WI38 (cell line): ENCODE results near the gene PDE10A.

ENCODE experiments used
- H3K4me3 ChIP-seq: 2 replicates; pipeline ENCODE4 v1.5.1; 2011; ENCODE audit warnings: low read depth, mild to moderate bottlenecking, control low read depth, low read length
- CTCF ChIP-seq: IDR thresholded peaks from 2 replicates; pipeline ENCODE4 v1.5.1; 2012; ENCODE audit warnings: low read depth, mild to moderate bottlenecking, control low read depth, low read length

PDE10A gene

GRCh38 chr6:165404296-165404695 lies 258.7 kb downstream of the PDE10A start:
- no peak overlapping the region for H3K4me3 ChIP-seq
- no peak for TF ChIP-seq CTCF

GRCh38 chr6:165403006-165403595 lies 259.9 kb downstream of the PDE10A start:
- TF ChIP-seq CTCF = no peak

GRCh38 chr6:165401092-165401491 lies 261.9 kb downstream of the PDE10A start:
- no peak for TF ChIP-seq CTCF
- H3K4me3 ChIP-seq = no peak overlapping the region

More at GRCh38 chr6:165403006-165403595, 259.9 kb downstream of the PDE10A start:
- H3K4me3 ChIP-seq = no peak overlapping the region

- no peak overlapping the region for H3K4me3 ChIP-seq
- no peak for TF ChIP-seq CTCF
Observed at GRCh38 chr6:165390475-165390874, 272.6 kb downstream of the PDE10A start.

- H3K4me3 ChIP-seq = no peak overlapping the region
- no peak for TF ChIP-seq CTCF
Observed at GRCh38 chr6:165389534-165389933, 273.5 kb downstream of the PDE10A start.

- TF ChIP-seq CTCF = no peak
- H3K4me3 ChIP-seq = no peak overlapping the region
Observed at GRCh38 chr6:165383323-165383722, 279.7 kb downstream of the PDE10A start.

GRCh38 chr6:165376100-165376499 lies 286.9 kb downstream of the PDE10A start:
- H3K4me3 ChIP-seq = no peak overlapping the region
- TF ChIP-seq CTCF = no peak
